Endodermal cell (in vitro differentiated cells): ENCODE data around the gene ST6GAL1. TPM values are rescaled to one million over a fixed set of nuclear protein-coding genes. Genes with fewer than 3 reads are reported as not detected.
"Not testable (repeated sequence)": the region's sequence is repeated elsewhere in the genome, so short reads cannot be mapped to it uniquely, and the experiment has no call there.

Experiments used
- DNase-seq: peaks from one replicate; pipeline ENCODE4 v3.0.0-alpha.2; 2017
- H3K27ac ChIP-seq: 2 replicates; pipeline ENCODE4 v1.5.1; 2013; ENCODE audit warnings: mild to moderate bottlenecking, low read depth, low read length, moderate library complexity
- H3K27me3 ChIP-seq: 2 replicates; pipeline ENCODE4 v1.6.1; 2013; ENCODE audit warnings: mild to moderate bottlenecking, low read length, moderate library complexity; ENCODE audit not compliant: insufficient read depth, control insufficient read depth, poor library complexity, severe bottlenecking
- H3K36me3 ChIP-seq: 2 replicates; pipeline ENCODE4 v1.7.0; 2013; ENCODE audit warnings: mild to moderate bottlenecking, low read length, moderate library complexity; ENCODE audit not compliant: control insufficient read depth, insufficient read depth
- H3K4me1 ChIP-seq: one replicate; pipeline ENCODE4 v1.7.0; 2013; ENCODE audit warnings: low read length; ENCODE audit not compliant: control insufficient read depth, insufficient read depth
- H3K4me3 ChIP-seq: 2 replicates; pipeline ENCODE4 v1.5.1; 2013; ENCODE audit warnings: mild to moderate bottlenecking, low read length, moderate library complexity
- H3K9ac ChIP-seq: 2 replicates; pipeline ENCODE4 v1.6.1; 2013; ENCODE audit warnings: mild to moderate bottlenecking, low read length, moderate library complexity; ENCODE audit not compliant: poor library complexity, severe bottlenecking; ENCODE audit errors: extremely low read depth
- H3K9me3 ChIP-seq: 2 replicates; pipeline ENCODE4 v1.6.1; 2013; ENCODE audit warnings: mild to moderate bottlenecking, low read length, moderate library complexity; ENCODE audit not compliant: control insufficient read depth
- H3K27ac Mint-ChIP-seq: 2 replicates; pipeline ENCODE4 v1.8.0; 2020; ENCODE audit warnings: mixed read lengths
- H3K27me3 Mint-ChIP-seq: 2 replicates; pipeline ENCODE4 v1.8.0; 2021; ENCODE audit warnings: mild to moderate bottlenecking, mixed read lengths; ENCODE audit not compliant: insufficient read depth
- H3K36me3 Mint-ChIP-seq: 2 replicates; pipeline ENCODE4 v1.8.0; 2020; ENCODE audit warnings: low read depth, mixed read lengths
- H3K4me1 Mint-ChIP-seq: 2 replicates; pipeline ENCODE4 v1.8.0; 2020; ENCODE audit warnings: mixed read lengths
- H3K4me3 Mint-ChIP-seq: 2 replicates; pipeline ENCODE4 v1.8.0; 2020; ENCODE audit warnings: mild to moderate bottlenecking, moderate library complexity, mixed read lengths
- H3K9me3 Mint-ChIP-seq: 2 replicates; pipeline ENCODE4 v1.8.0; 2020; ENCODE audit warnings: mild to moderate bottlenecking, mixed read lengths
- CTCF ChIP-seq: fragments of 200-600 bp; sonication (generic); conservative IDR thresholded peaks from 2 replicates; pipeline ENCODE4 v1.5.0; 2021; ENCODE audit warnings: antibody characterized with exemption, mild to moderate bottlenecking
- WGBS, 2 experiments: methylation state at CpG; one replicate each; pipeline versions ENCODE4 v1.1.5 to v1.1.7; 2013; ENCODE audit warnings: missing lambda C conversion rate in 2 of 2, mixed read lengths in 1 of 2; ENCODE audit not compliant: insufficient coverage in 1 of 2, insufficient read length in 1 of 2; 5-methylcytosine and 5-hydroxymethylcytosine counted together
- total RNA-seq, 2 donors: library from RNA; stranded (reverse); fragmentation: NEBNext Ultra II Directional in 1 of 2; extraction: Animal tissue kit (Norgen Biotek cat#: 25700) in 1 of 2; gene quantifications; 2 replicates in 1 of 2; 3 replicates in 1 of 2; pipeline ENCODE4 v1.2.1, GENCODE V29; 2021

Gene ST6GAL1
- total RNA-seq, 2 donors from 2014 or later = 79.3 to 82.4 TPM

DNA sequence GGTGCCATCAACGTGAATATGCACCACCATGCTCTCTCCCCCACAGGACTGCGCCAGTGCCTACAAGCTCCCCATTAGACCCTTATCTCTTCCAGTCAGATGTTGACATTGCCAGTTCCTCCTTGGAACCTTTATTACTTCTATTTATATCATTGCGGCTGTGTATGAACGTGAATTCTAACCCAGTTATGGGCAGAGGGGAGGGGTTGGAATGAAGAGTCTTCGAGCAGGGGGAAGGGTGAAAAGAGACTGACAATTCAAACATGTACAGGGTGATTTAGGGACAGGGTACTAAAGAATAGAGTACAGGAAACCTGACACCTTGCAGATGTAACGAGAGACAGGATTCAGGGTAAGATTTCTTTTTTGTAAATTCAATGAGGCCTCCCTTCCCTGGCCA lies 41.8 kb upstream of the ST6GAL1 start:
- H3K4me3 ChIP-seq = no peak overlapping the region
- no peaks in the 10 kb centered on the region for H3K36me3 Mint-ChIP-seq
- no peak for DNase-seq

DNA sequence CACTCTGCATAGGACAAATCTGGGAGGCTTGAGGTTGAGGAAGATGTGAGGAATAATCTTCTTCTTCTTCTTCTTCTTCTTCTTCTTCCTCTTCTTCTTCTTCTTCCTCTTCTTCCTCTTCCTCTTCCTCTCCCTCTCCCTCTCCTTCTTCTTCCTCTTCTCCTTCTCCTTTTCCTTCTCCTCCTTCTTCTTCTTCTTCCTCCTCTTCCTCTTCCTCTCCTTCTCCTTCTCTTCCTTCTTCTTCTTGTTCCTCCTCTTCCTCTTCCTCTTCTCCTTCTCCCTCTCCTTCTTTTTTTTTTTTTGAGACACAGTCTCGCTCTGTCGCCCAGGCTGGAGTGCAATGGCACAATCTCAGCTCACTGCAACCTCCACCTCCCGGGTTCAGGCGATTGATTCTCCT lies 40.6 kb upstream of the ST6GAL1 start:
- not testable (repeated sequence) for H3K4me3 ChIP-seq, H3K36me3 Mint-ChIP-seq, H3K27me3 ChIP-seq, H3K27ac Mint-ChIP-seq, H3K9me3 Mint-ChIP-seq, DNase-seq, H3K9ac ChIP-seq, H3K9me3 ChIP-seq, H3K36me3 ChIP-seq, H3K27ac ChIP-seq, H3K4me1 ChIP-seq, H3K27me3 Mint-ChIP-seq, H3K4me3 Mint-ChIP-seq
- WGBS, 2 experiments = 96% methylated on average over 4 of the region's 4 CpGs
- H3K4me1 Mint-ChIP-seq = peaks cover 28% of the 10 kb centered on the region

More for the DNA sequence above, 41.8 kb upstream of the ST6GAL1 start:
- TF ChIP-seq CTCF = no peak
- 75 to 84% methylated on average over 2 to 6 of the region's 6 CpGs for whole genome bisulfite sequencing, 2 experiments
- no peaks in the 10 kb centered on the region for H3K9me3 ChIP-seq
- no peak overlapping the region for H3K9ac ChIP-seq
- peaks cover 2% of the 10 kb centered on the region for H3K27me3 Mint-ChIP-seq
- no peaks in the 10 kb centered on the region for H3K36me3 ChIP-seq
- H3K9me3 Mint-ChIP-seq = peaks cover 2% of the 10 kb centered on the region
- H3K4me3 Mint-ChIP-seq = no peak overlapping the region
- no peak overlapping the region for H3K27ac ChIP-seq
- H3K27me3 ChIP-seq = no peaks in the 10 kb centered on the region
- no peak overlapping the region for H3K27ac Mint-ChIP-seq
- peaks cover 29% of the 10 kb centered on the region for H3K4me1 Mint-ChIP-seq
- H3K4me1 ChIP-seq = no peaks in the 10 kb centered on the region

GRCh38 chr3:186890911-186891310 lies 39.4 kb upstream of the ST6GAL1 start:
- Histone ChIP-seq H3K27me3 (no peaks in the 10 kb centered on the region), H3K4me3 (no peak overlapping the region), H3K4me1 (no peaks in the 10 kb centered on the region), H3K27ac (no peak overlapping the region), H3K36me3 (no peaks in the 10 kb centered on the region), H3K9ac (no peak overlapping the region), H3K9me3 (peaks cover 18% of the 10 kb centered on the region)
- Mint-ChIP-seq H3K9me3 (peaks cover 19% of the 10 kb centered on the region), H3K36me3 (peaks cover 5% of the 10 kb centered on the region), H3K4me3 (no peak overlapping the region), H3K27ac (no peak overlapping the region), H3K4me1 (peaks cover 27% of the 10 kb centered on the region), H3K27me3 (peaks cover 2% of the 10 kb centered on the region)
- no peak for TF ChIP-seq CTCF
- no peak for DNase-seq

DNA sequence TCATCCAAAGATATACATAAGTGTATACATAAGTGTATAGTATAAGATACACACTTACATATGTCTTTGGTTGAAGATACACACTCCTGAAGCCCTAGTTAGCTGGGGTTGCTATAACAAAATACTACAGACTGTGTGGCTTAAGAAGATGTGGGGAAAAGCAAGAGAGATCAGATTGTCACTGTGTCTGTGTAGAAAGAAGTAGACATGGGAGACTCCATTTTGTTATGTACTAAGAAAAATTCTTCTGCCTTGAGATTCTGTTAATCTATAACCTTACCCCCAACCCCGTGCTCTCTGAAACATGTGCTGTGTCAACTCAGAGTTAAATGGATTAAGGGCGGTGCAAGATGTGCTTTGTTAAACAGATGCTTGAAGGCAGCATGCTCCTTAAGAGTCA lies 37.3 kb upstream of the ST6GAL1 start:
- peaks cover 22% of the 10 kb centered on the region for H3K4me1 Mint-ChIP-seq

More for the DNA sequence above, 37.3 kb upstream of the ST6GAL1 start:
- not testable (repeated sequence) for H3K27ac ChIP-seq, H3K27me3 ChIP-seq, DNase-seq, H3K4me1 ChIP-seq, H3K36me3 Mint-ChIP-seq, H3K9ac ChIP-seq, H3K36me3 ChIP-seq, H3K4me3 Mint-ChIP-seq, H3K4me3 ChIP-seq, H3K27me3 Mint-ChIP-seq, H3K27ac Mint-ChIP-seq
- H3K9me3 Mint-ChIP-seq = peaks cover 25% of the 10 kb centered on the region
- WGBS, 2 experiments = no CpG with 5 or more reads among the region's 2 CpGs
- peaks cover 24% of the 10 kb centered on the region for H3K9me3 ChIP-seq
